K562 (cell line): ENCODE measurements around the gene PRSS53. TPM values are rescaled to one million over a fixed set of nuclear protein-coding genes. Genes with fewer than 3 reads are reported as not detected.

Source experiments
- ATF1 ChIP-seq, 2 experiments: fragments of 450-650 bp in 1 of 2; IDR thresholded peaks; 2 replicates each; pipeline ENCODE4 v1.6.1; 2016; ENCODE audit warnings: missing compliant biosample characterization in 1 of 2, missing genetic modification characterization in 1 of 2
- CC2D1A ChIP-seq: fragments of 450-650 bp; IDR thresholded peaks from 2 replicates; pipeline ENCODE4 v1.6.1; 2017; ENCODE audit warnings: mild to moderate bottlenecking
- CCNT2 ChIP-seq: IDR thresholded peaks from 2 replicates; pipeline ENCODE4 v1.6.1; 2011; ENCODE audit warnings: borderline replicate concordance, low read depth, mild to moderate bottlenecking, moderate library complexity, mixed read lengths, low read length; ENCODE audit not compliant: insufficient read length; ENCODE audit errors: extremely low read depth
- GATAD2A ChIP-seq: fragments of 450-650 bp; IDR thresholded peaks from 2 replicates; pipeline ENCODE4 v1.6.1; 2017
- KDM5B ChIP-seq: fragments of 200-600 bp; sonication (generic); IDR thresholded peaks from 2 replicates; pipeline ENCODE4 v1.6.1; 2012; ENCODE audit warnings: low read depth, mild to moderate bottlenecking, moderate library complexity, low read length, control low read depth, inconsistent platforms; ENCODE audit not compliant: insufficient replicate concordance
- MEF2D ChIP-seq: conservative IDR thresholded peaks from 2 replicates; pipeline ENCODE4 v1.6.1; 2016; ENCODE audit warnings: low read depth, missing genetic modification characterization, missing compliant biosample characterization
- SAFB2 ChIP-seq: fragments of 200-400 bp; formaldehyde crosslinking; IDR thresholded peaks from 2 replicates; pipeline ENCODE4 v1.6.1; 2018; ENCODE audit warnings: borderline replicate concordance, low read length, low read depth, moderate library complexity; ENCODE audit not compliant: severe bottlenecking
- ZFPM2 ChIP-seq: fragments of 250-450 bp; sonication (Bioruptor Pico); IDR thresholded peaks from 2 replicates; pipeline ENCODE4 v1.5.1; 2022; ENCODE audit warnings: mild to moderate bottlenecking
- ZNF197 ChIP-seq: fragments of 200-800 bp; sonication (Bioruptor generic); IDR thresholded peaks from 2 replicates; pipeline ENCODE4 v1.6.1; 2016; ENCODE audit warnings: low read depth, missing genetic modification characterization, missing compliant biosample characterization
- ZNF239 ChIP-seq: fragments of 250-450 bp; sonication (Bioruptor Pico); IDR thresholded peaks from 2 replicates; pipeline ENCODE4 v1.4.0; 2020; ENCODE audit warnings: mild to moderate bottlenecking
- ZNF79 ChIP-seq: fragments of 250-450 bp; sonication (Bioruptor Pico); IDR thresholded peaks from 2 replicates; pipeline ENCODE4 v1.4.0; 2020; ENCODE audit warnings: low read depth, mild to moderate bottlenecking, moderate library complexity
- polyA plus RNA-seq, 8 experiments: library from polyadenylated mRNA; depleted of rRNA in 4 of 8; stranded (reverse) in 5 of 8; unstranded in 3 of 8; fragments of >200 nt; fragmentation: Nextera tagmentation in 2 of 8; fragmentation: Illumina TruSeq in 1 of 8; extraction: Ambion mirVana in 2 of 8; extraction: Trizol in 1 of 8; gene quantifications; 2 replicates each; pipeline versions ENCODE4 v1.2.1 to v1.2.3, GENCODE V29; 2011 to 2014; ENCODE audit warnings: inconsistent platforms in 1 of 8, missing spikeins in 1 of 8
- total RNA-seq, 7 experiments: library from RNA; depleted of rRNA in 6 of 7; stranded (reverse); fragments of >200 nt in 6 of 7; fragmentation: Illumina TruSeq in 2 of 7; extraction: Trizol in 2 of 7; gene quantifications; 2 replicates each; pipeline versions ENCODE4 v1.2.1 to v1.2.3, GENCODE V29; 2011 to 2021; ENCODE audit warnings: low replicate concordance in 1 of 7
- TF ChIP-seq, protein P1 (sequence below), 2 experiments: fragments of 450-650 bp in 1 of 2; sonication (generic) in 1 of 2; formaldehyde crosslinking in 1 of 2; IDR thresholded peaks; 2 replicates each; pipeline versions ENCODE4 v1.7.1 to v1.9.0; 2016 to 2022; ENCODE audit warnings: inconsistent platforms in 1 of 2, mild to moderate bottlenecking in 1 of 2, missing genetic modification reagents in 1 of 2
- TF ChIP-seq, protein P2 (sequence below): fragments of 250-450 bp; sonication (Bioruptor Pico); IDR thresholded peaks from 2 replicates; pipeline ENCODE4 v1.9.0; 2021; ENCODE audit warnings: mild to moderate bottlenecking, inconsistent platforms
- TF ChIP-seq, protein P3 (sequence below): sonication (generic); formaldehyde crosslinking; IDR thresholded peaks from 2 replicates; pipeline ENCODE4 v1.8.1; 2023; ENCODE audit warnings: mild to moderate bottlenecking, missing genetic modification reagents, moderate library complexity

PRSS53 gene
- total and polyA plus RNA-seq, 9 of the 15 experiments (the other 6 are each of a cell fraction or from before 2014, with no cell fraction given): 0.40 to 1.9 (median 0.78) TPM; not detected in 2

DNA sequence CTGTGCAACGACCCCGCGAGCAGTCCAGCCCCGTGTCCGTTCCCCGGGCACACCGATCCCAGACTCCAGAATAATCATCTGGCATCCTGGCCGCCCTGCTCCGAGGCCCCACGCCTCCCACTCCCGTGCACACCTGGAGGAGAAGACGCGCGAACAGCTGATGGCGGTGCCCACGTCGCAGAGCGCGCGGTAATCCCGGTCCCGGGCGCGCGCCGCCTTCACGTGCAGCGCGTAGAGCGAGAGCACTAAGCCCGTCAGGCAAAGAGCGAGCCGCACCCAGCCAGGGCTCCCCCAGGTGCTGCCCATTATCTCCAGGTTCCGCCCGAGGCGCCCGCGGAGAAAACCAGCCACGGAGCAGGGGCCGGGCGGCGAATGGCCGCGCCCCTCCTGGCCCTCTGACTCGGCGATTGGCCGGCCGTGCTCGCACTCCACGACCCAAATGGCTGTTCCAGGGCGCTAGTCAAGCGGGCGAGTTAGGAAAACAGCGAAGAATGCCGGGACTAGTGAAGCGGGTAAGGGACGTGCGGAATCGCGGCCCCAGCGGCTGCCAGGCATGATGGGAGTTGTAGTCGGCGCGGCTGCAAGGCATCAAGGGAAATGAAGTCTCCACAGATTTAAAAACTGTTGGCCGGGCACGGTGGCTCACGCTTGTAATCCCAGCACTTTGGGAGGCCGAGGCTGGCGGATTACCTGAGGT lies 5.8 kb upstream of the PRSS53 start, which contains the start of gene VKORC1 (continued):
- TF ChIP-seq, protein P1, sequence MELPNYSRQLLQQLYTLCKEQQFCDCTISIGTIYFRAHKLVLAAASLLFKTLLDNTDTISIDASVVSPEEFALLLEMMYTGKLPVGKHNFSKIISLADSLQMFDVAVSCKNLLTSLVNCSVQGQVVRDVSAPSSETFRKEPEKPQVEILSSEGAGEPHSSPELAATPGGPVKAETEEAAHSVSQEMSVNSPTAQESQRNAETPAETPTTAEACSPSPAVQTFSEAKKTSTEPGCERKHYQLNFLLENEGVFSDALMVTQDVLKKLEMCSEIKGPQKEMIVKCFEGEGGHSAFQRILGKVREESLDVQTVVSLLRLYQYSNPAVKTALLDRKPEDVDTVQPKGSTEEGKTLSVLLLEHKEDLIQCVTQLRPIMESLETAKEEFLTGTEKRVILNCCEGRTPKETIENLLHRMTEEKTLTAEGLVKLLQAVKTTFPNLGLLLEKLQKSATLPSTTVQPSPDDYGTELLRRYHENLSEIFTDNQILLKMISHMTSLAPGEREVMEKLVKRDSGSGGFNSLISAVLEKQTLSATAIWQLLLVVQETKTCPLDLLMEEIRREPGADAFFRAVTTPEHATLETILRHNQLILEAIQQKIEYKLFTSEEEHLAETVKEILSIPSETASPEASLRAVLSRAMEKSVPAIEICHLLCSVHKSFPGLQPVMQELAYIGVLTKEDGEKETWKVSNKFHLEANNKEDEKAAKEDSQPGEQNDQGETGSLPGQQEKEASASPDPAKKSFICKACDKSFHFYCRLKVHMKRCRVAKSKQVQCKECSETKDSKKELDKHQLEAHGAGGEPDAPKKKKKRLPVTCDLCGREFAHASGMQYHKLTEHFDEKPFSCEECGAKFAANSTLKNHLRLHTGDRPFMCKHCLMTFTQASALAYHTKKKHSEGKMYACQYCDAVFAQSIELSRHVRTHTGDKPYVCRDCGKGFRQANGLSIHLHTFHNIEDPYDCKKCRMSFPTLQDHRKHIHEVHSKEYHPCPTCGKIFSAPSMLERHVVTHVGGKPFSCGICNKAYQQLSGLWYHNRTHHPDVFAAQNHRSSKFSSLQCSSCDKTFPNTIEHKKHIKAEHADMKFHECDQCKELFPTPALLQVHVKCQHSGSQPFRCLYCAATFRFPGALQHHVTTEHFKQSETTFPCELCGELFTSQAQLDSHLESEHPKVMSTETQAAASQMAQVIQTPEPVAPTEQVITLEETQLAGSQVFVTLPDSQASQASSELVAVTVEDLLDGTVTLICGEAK (IDR thresholded peaks at IDR 0.05): 0 out of 2 replicates have a peak, but pooled peaks have one; percentile 63
- TF ChIP-seq, protein P1 (CRISPR knock-in tag; IDR thresholded peaks at IDR 0.05): no peak
- TF ChIP-seq ZNF197 (CRISPR knock-in tag): 0 out of 2 replicates have a peak, but pooled peaks have one; percentile 74
- no peak for TF ChIP-seq ATF1 (CRISPR knock-in tag; IDR thresholded peaks at IDR 0.05)
- TF ChIP-seq ATF1 (tag; IDR thresholded peaks at IDR 0.05): peak; percentile 77
- TF ChIP-seq, protein P2, sequence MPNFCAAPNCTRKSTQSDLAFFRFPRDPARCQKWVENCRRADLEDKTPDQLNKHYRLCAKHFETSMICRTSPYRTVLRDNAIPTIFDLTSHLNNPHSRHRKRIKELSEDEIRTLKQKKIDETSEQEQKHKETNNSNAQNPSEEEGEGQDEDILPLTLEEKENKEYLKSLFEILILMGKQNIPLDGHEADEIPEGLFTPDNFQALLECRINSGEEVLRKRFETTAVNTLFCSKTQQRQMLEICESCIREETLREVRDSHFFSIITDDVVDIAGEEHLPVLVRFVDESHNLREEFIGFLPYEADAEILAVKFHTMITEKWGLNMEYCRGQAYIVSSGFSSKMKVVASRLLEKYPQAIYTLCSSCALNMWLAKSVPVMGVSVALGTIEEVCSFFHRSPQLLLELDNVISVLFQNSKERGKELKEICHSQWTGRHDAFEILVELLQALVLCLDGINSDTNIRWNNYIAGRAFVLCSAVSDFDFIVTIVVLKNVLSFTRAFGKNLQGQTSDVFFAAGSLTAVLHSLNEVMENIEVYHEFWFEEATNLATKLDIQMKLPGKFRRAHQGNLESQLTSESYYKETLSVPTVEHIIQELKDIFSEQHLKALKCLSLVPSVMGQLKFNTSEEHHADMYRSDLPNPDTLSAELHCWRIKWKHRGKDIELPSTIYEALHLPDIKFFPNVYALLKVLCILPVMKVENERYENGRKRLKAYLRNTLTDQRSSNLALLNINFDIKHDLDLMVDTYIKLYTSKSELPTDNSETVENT: peak; percentile 16; the same call in 1 of the 2 replicates
- TF ChIP-seq CCNT2: peak; percentile 84
- no peak for TF ChIP-seq ZNF239
- TF ChIP-seq ZNF79 (CRISPR knock-in tag): no peak
- TF ChIP-seq, protein P3, sequence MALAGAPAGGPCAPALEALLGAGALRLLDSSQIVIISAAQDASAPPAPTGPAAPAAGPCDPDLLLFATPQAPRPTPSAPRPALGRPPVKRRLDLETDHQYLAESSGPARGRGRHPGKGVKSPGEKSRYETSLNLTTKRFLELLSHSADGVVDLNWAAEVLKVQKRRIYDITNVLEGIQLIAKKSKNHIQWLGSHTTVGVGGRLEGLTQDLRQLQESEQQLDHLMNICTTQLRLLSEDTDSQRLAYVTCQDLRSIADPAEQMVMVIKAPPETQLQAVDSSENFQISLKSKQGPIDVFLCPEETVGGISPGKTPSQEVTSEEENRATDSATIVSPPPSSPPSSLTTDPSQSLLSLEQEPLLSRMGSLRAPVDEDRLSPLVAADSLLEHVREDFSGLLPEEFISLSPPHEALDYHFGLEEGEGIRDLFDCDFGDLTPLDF (CRISPR knock-in tag): peak; percentile 73; the same call in 1 of the 2 replicates
- no peak for TF ChIP-seq CC2D1A
- TF ChIP-seq MEF2D (tag): no peak
- peak; percentile 76 for TF ChIP-seq KDM5B
- no peak for TF ChIP-seq SAFB2
- no peak for TF ChIP-seq ZFPM2 (CRISPR knock-in tag)
- peak; percentile 76; the same call in 1 of the 2 replicates for TF ChIP-seq GATAD2A
